Kidney glomerular epithelial cell (primary cell): Measurements from ENCODE around the gene ABCB10.
"Not testable (repeated sequence)": the region's sequence is repeated elsewhere in the genome, so short reads cannot be mapped to it uniquely, and the experiment has no call there.

Source experiments
- DNase-seq: peaks from one replicate; lab custom pipeline; 2025; lab: John Stamatoyannopoulos, UW

The ABCB10 gene

GRCh38 chr1:229570891-229571516 lies 12.5 kb upstream of the ABCB10 start:
- DNase-seq: no peak

- no peak for DNase-seq
Measured at GRCh38 chr1:229570305-229570704, 11.8 kb upstream of the ABCB10 start.

- no peak for DNase-seq
Measured at GRCh38 chr1:229567109-229567868, 8.8 kb upstream of the ABCB10 start.

- DNase-seq: no peak
Measured at GRCh38 chr1:229563701-229564100, 5.2 kb upstream of the ABCB10 start.

GRCh38 chr1:229563241-229563640 lies 4.7 kb upstream of the ABCB10 start:
- DNase-seq: peak; percentile 1

- DNase-seq: no peak
Measured at GRCh38 chr1:229562686-229563085, 4.2 kb upstream of the ABCB10 start.

GRCh38 chr1:229561141-229561540 lies 2.6 kb upstream of the ABCB10 start:
- DNase-seq: no peak

GRCh38 chr1:229560124-229560523 lies 1.6 kb upstream of the ABCB10 start:
- DNase-seq: not testable (repeated sequence)

GRCh38 chr1:229559336-229559801 lies 862 bp upstream of the ABCB10 start:
- not testable (repeated sequence) for DNase-seq

- DNase-seq: no peak
Measured at GRCh38 chr1:229557913-229558414, 543 bp downstream of the ABCB10 start.

- peak; percentile 56 for DNase-seq
Measured at GRCh38 chr1:229557200-229557850, 1.2 kb downstream of the ABCB10 start.

- no peak for DNase-seq
Measured at GRCh38 chr1:229554886-229555621, 3.5 kb downstream of the ABCB10 start.

- DNase-seq: no peak
Measured at GRCh38 chr1:229553621-229554130, 4.8 kb downstream of the ABCB10 start.

GRCh38 chr1:229552732-229553131 lies 5.8 kb downstream of the ABCB10 start:
- no peak for DNase-seq

- no peak for DNase-seq
Measured at GRCh38 chr1:229550812-229551567, 7.5 kb downstream of the ABCB10 start.

GRCh38 chr1:229547542-229547941 lies 11.0 kb downstream of the ABCB10 start:
- no peak for DNase-seq

GRCh38 chr1:229544587-229544986 lies 13.9 kb downstream of the ABCB10 start:
- no peak for DNase-seq

GRCh38 chr1:229539863-229540506 lies 18.5 kb downstream of the ABCB10 start:
- DNase-seq: no peak

GRCh38 chr1:229538945-229539344 lies 19.6 kb downstream of the ABCB10 start:
- no peak for DNase-seq

- DNase-seq: no peak
Measured at GRCh38 chr1:229537894-229538293, 20.6 kb downstream of the ABCB10 start.

- DNase-seq: no peak
Measured at GRCh38 chr1:229536982-229537381, 21.5 kb downstream of the ABCB10 start.
